GM12878 (cell line): Measurements from ENCODE around the gene DNAJC5G.

Experiments
- CTCF ChIP-seq, 3 experiments: IDR thresholded peaks in 2 of 3; conservative IDR thresholded peaks in 1 of 3; 2 replicates each; pipeline ENCODE4 v1.5.1; 2011; ENCODE audit warnings: low read depth in 3 of 3, low read length in 3 of 3, mild to moderate bottlenecking in 3 of 3, control low read depth in 2 of 3, moderate library complexity in 2 of 3, inconsistent platforms in 1 of 3, mixed read lengths in 1 of 3; ENCODE audit not compliant: control insufficient read depth in 2 of 3, insufficient read depth in 1 of 3; ENCODE audit errors: extremely low read depth in 1 of 3
- FOS ChIP-seq: IDR thresholded peaks from 3 replicates; pipeline ENCODE4 v1.6.1; 2011; ENCODE audit warnings: borderline replicate concordance; ENCODE audit not compliant: insufficient read length; ENCODE audit errors: extremely low read depth
- SUZ12 ChIP-seq: fragments of 200-600 bp; sonication (generic); IDR thresholded peaks from one replicate; pipeline ENCODE4 v1.6.1; 2018; ENCODE audit warnings: antibody characterized with exemption, mild to moderate bottlenecking; ENCODE audit not compliant: unreplicated experiment
- YY1 ChIP-seq: IDR thresholded peaks from 2 replicates; pipeline ENCODE4 v1.6.1; 2011; ENCODE audit warnings: low read depth, mild to moderate bottlenecking, low read length

- TF ChIP-seq CTCF (IDR thresholded peaks at IDR 0.05 in 2 of 3, conservative IDR thresholded peaks at IDR 0.05 in 1 of 3; ENCODE audit: control insufficient read depth in 2 of 3, extremely low read depth in 1 of 3, insufficient read depth in 1 of 3, low read depth in 3 of 3, low read length in 3 of 3) (no peak), YY1 (no peak), SUZ12 (no peak), FOS (no peak)
Measured at GRCh38 chr2:27270670-27271069, 4.6 kb upstream of the DNAJC5G start.
